Measurements from ENCODE around the gene ADPRM. TPM values are rescaled to one million over a fixed set of nuclear protein-coding genes. Genes with fewer than 3 reads are reported as not detected.

The ADPRM gene
- total RNA-seq, 1 experiment from 2014 or later = 7.9 TPM

DNA sequence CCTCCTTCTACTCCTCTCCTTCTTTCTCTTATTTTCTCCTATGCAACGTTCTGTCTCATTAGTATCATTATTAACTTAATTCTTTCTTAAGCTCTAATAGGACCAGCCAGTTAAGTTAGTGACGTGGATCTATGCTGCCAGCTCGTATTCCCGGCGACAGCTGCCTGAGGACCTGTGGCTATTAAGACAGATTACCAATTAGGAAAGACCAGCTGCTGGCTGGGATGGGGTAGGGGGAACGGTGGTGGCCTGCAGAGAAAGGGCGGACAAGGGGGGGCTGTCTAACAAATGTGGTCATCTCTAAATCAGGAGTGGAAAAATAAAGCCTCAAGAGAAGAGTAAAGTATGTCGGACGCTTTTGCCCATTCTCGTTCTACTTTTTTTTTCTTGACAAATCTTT lies 39.5 kb upstream of the ADPRM start:
- TF ChIP-seq, protein P1, sequence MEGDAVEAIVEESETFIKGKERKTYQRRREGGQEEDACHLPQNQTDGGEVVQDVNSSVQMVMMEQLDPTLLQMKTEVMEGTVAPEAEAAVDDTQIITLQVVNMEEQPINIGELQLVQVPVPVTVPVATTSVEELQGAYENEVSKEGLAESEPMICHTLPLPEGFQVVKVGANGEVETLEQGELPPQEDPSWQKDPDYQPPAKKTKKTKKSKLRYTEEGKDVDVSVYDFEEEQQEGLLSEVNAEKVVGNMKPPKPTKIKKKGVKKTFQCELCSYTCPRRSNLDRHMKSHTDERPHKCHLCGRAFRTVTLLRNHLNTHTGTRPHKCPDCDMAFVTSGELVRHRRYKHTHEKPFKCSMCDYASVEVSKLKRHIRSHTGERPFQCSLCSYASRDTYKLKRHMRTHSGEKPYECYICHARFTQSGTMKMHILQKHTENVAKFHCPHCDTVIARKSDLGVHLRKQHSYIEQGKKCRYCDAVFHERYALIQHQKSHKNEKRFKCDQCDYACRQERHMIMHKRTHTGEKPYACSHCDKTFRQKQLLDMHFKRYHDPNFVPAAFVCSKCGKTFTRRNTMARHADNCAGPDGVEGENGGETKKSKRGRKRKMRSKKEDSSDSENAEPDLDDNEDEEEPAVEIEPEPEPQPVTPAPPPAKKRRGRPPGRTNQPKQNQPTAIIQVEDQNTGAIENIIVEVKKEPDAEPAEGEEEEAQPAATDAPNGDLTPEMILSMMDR (IDR thresholded peaks at IDR 0.05 in 2 of 3, conservative IDR thresholded peaks at IDR 0.05 in 1 of 3; ENCODE audit: borderline replicate concordance in 1 of 3, insufficient read depth in 1 of 3, low read depth in 2 of 3, low read length in 2 of 3) = no peak
- TF ChIP-seq TCF7L2 (IDR thresholded peaks at IDR 0.05; ENCODE audit: borderline replicate concordance, extremely low read depth, insufficient read depth, insufficient read length) = no peak
- TF ChIP-seq, protein P2, sequence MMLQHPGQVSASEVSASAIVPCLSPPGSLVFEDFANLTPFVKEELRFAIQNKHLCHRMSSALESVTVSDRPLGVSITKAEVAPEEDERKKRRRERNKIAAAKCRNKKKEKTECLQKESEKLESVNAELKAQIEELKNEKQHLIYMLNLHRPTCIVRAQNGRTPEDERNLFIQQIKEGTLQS (IDR thresholded peaks at IDR 0.05) = no peak
- TF ChIP-seq, protein P3, sequence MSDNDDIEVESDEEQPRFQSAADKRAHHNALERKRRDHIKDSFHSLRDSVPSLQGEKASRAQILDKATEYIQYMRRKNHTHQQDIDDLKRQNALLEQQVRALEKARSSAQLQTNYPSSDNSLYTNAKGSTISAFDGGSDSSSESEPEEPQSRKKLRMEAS (IDR thresholded peaks at IDR 0.05) = no peak
- TF ChIP-seq YY1 (IDR thresholded peaks at IDR 0.05; ENCODE audit: extremely low read depth, insufficient replicate concordance, low read depth, low read length) = no peak
- H3K9me3 ChIP-seq (ENCODE audit: control insufficient read depth in 1 of 2, insufficient read depth in 1 of 2, low read depth in 1 of 2, low read length in 2 of 2) = no peaks in the 10 kb centered on the region
- no peak overlapping the region for H3K4me3 ChIP-seq (replicated peaks in 1 of 2; ENCODE audit: low read depth in 1 of 2, low read length in 2 of 2)
- no peaks in the 10 kb centered on the region for H3K79me2 ChIP-seq (ENCODE audit: insufficient read depth, low read length)
- H4K20me1 ChIP-seq (ENCODE audit: insufficient read depth) = no peaks in the 10 kb centered on the region
- no peaks in the 10 kb centered on the region for H3K36me3 ChIP-seq (ENCODE audit: control insufficient read depth in 1 of 2, insufficient read depth in 2 of 2, low read length in 2 of 2)
- H3K9ac ChIP-seq (ENCODE audit: low read length) = no peak overlapping the region
- BruUV-seq (replicated peaks) = no TSS peak
- H3K27me3 ChIP-seq (ENCODE audit: insufficient read depth, low read length) = no peaks in the 10 kb centered on the region
- ATAC-seq (no peak), DNase-seq (ENCODE audit: low read depth, low spot score) (no peak)
- no peak overlapping the region for H3K4me2 ChIP-seq (ENCODE audit: low read length)
- no peaks in the 10 kb centered on the region for H3K9me2 ChIP-seq (ENCODE audit: insufficient read depth)
- H3K27ac ChIP-seq (ENCODE audit: low read depth, low read length) = no peak overlapping the region
- POLR2A ChIA-PET = no interaction called here
- H2AFZ ChIP-seq (ENCODE audit: low read depth, low read length, poor library complexity, severe bottlenecking) = no peak overlapping the region
- RAD21 ChIA-PET (ENCODE audit: low non-redundant PET in 1 of 2, low total read pairs in 2 of 2, uncharacterized antibody in 2 of 2, unreplicated experiment in 2 of 2) = no interaction called here
- intact Hi-C loops (cut with micrococcal nuclease) = no loop called here
- no peaks in the 10 kb centered on the region for H3K4me1 ChIP-seq (ENCODE audit: control insufficient read depth in 1 of 2, insufficient read depth in 2 of 2, low read length in 2 of 2)
- CTCF ChIA-PET = no interaction called here

DNA sequence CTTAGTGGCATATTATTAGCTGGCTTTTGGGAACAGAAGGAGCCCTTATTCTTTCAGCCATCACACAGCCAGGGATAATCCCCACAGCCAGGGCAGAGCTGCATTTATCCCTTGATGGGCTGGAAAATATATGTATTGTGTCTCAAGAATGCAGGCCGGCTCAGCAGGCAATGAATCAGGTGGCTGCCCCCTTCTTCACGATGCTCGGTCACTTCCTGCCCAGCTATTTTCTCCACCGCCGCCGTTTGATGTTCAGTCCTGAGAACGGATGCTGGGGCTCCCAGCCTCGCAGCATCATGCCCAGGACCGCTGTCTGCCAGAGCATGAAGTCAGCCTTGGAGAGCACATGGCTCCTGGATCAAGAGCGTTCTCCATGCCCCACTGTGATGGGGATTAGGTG lies 36.0 kb upstream of the ADPRM start:
- POLR2A ChIA-PET = no interaction called here
- Histone ChIP-seq H3K9ac (ENCODE audit: low read length) (no peak overlapping the region), H4K20me1 (ENCODE audit: insufficient read depth) (no peaks in the 10 kb centered on the region), H2AFZ (ENCODE audit: low read depth, low read length, poor library complexity, severe bottlenecking) (no peak overlapping the region), H3K36me3 (ENCODE audit: control insufficient read depth in 1 of 2, insufficient read depth in 2 of 2, low read length in 2 of 2) (no peaks in the 10 kb centered on the region), H3K4me2 (ENCODE audit: low read length) (no peak overlapping the region), H3K9me2 (ENCODE audit: insufficient read depth) (no peaks in the 10 kb centered on the region), H3K4me3 (replicated peaks in 1 of 2; ENCODE audit: low read depth in 1 of 2, low read length in 2 of 2) (no peak overlapping the region), H3K27ac (ENCODE audit: low read depth, low read length) (no peak overlapping the region), H3K79me2 (ENCODE audit: insufficient read depth, low read length) (no peaks in the 10 kb centered on the region), H3K9me3 (ENCODE audit: control insufficient read depth in 1 of 2, insufficient read depth in 1 of 2, low read depth in 1 of 2, low read length in 2 of 2) (no peaks in the 10 kb centered on the region), H3K27me3 (ENCODE audit: insufficient read depth, low read length) (no peaks in the 10 kb centered on the region), H3K4me1 (ENCODE audit: control insufficient read depth in 1 of 2, insufficient read depth in 2 of 2, low read length in 2 of 2) (no peaks in the 10 kb centered on the region)
- BruUV-seq (replicated peaks) = no TSS peak
- intact Hi-C loops (cut with micrococcal nuclease) = no loop called here
- ATAC-seq (no peak), DNase-seq (ENCODE audit: low read depth, low spot score) (no peak)
- RAD21 ChIA-PET (ENCODE audit: low non-redundant PET in 1 of 2, low total read pairs in 2 of 2, uncharacterized antibody in 2 of 2, unreplicated experiment in 2 of 2) = no interaction called here
- CTCF ChIA-PET = interaction anchor here (1.5 kb wide), 1 partner anchor 14 kb away, joined by 4 read pairs; no protein-coding TSS in a partner anchor
- TF ChIP-seq CEBPB (IDR thresholded peaks at IDR 0.05; ENCODE audit: low read depth) (no peak), ZFX (IDR thresholded peaks at IDR 0.05) (no peak), POLR2AphosphoS5 (IDR thresholded peaks at IDR 0.05; ENCODE audit: low read depth, low read length) (no peak), JUND (IDR thresholded peaks at IDR 0.05) (no peak), EZH2phosphoT487 (IDR thresholded peaks at IDR 0.05; ENCODE audit: borderline replicate concordance) (no peak), YY1 (IDR thresholded peaks at IDR 0.05; ENCODE audit: extremely low read depth, insufficient replicate concordance, low read depth, low read length) (no peak), RAD21 (IDR thresholded peaks at IDR 0.05; ENCODE audit: low read depth) (no peak)
- TF ChIP-seq, protein P1 (IDR thresholded peaks at IDR 0.05 in 2 of 3, conservative IDR thresholded peaks at IDR 0.05 in 1 of 3; ENCODE audit: borderline replicate concordance in 1 of 3, insufficient read depth in 1 of 3, low read depth in 2 of 3, low read length in 2 of 3) = no peak
- TF ChIP-seq, protein P4, sequence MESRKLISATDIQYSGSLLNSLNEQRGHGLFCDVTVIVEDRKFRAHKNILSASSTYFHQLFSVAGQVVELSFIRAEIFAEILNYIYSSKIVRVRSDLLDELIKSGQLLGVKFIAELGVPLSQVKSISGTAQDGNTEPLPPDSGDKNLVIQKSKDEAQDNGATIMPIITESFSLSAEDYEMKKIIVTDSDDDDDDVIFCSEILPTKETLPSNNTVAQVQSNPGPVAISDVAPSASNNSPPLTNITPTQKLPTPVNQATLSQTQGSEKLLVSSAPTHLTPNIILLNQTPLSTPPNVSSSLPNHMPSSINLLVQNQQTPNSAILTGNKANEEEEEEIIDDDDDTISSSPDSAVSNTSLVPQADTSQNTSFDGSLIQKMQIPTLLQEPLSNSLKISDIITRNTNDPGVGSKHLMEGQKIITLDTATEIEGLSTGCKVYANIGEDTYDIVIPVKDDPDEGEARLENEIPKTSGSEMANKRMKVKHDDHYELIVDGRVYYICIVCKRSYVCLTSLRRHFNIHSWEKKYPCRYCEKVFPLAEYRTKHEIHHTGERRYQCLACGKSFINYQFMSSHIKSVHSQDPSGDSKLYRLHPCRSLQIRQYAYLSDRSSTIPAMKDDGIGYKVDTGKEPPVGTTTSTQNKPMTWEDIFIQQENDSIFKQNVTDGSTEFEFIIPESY (IDR thresholded peaks at IDR 0.05; ENCODE audit: extremely low read depth, insufficient replicate concordance, low read length) = no peak
- TF ChIP-seq, protein P3 (IDR thresholded peaks at IDR 0.05) = no peak
